WERI-Rb-1 (cell line): ENCODE measurements around the gene HS3ST3B1.

Source experiments
- DNase-seq: peaks from one replicate; pipeline ENCODE4 v3.0.0-alpha.2; 2020
- H3K27ac ChIP-seq: fragments of 250-450 bp; sonication (Bioruptor Pico); 2 replicates; pipeline ENCODE4 v1.5.1; 2020; ENCODE audit warnings: mild to moderate bottlenecking, moderate library complexity
- H3K27me3 ChIP-seq: fragments of 250-450 bp; sonication (Bioruptor Pico); 2 replicates; pipeline ENCODE4 v1.5.1; 2021; ENCODE audit warnings: mild to moderate bottlenecking, low read depth, moderate library complexity; ENCODE audit not compliant: insufficient read depth, severe bottlenecking
- H3K36me3 ChIP-seq: fragments of 250-450 bp; sonication (Bioruptor Pico); 2 replicates; pipeline ENCODE4 v1.5.1; 2020; ENCODE audit warnings: mild to moderate bottlenecking, moderate library complexity
- H3K4me3 ChIP-seq: 2 replicates; pipeline ENCODE4 v1.5.1; 2011; ENCODE audit warnings: low read depth, mild to moderate bottlenecking, control low read depth, low read length
- H3K9me3 ChIP-seq: fragments of 250-450 bp; sonication (Bioruptor Pico); 2 replicates; pipeline ENCODE4 v1.5.1; 2021; ENCODE audit warnings: mild to moderate bottlenecking, moderate library complexity; ENCODE audit not compliant: severe bottlenecking
- TF ChIP-seq, protein P1 (sequence below): IDR thresholded peaks from 2 replicates; pipeline ENCODE4 v1.5.1; 2011; ENCODE audit warnings: low read depth, mild to moderate bottlenecking, control low read depth, inconsistent platforms, low read length

The HS3ST3B1 gene

DNA sequence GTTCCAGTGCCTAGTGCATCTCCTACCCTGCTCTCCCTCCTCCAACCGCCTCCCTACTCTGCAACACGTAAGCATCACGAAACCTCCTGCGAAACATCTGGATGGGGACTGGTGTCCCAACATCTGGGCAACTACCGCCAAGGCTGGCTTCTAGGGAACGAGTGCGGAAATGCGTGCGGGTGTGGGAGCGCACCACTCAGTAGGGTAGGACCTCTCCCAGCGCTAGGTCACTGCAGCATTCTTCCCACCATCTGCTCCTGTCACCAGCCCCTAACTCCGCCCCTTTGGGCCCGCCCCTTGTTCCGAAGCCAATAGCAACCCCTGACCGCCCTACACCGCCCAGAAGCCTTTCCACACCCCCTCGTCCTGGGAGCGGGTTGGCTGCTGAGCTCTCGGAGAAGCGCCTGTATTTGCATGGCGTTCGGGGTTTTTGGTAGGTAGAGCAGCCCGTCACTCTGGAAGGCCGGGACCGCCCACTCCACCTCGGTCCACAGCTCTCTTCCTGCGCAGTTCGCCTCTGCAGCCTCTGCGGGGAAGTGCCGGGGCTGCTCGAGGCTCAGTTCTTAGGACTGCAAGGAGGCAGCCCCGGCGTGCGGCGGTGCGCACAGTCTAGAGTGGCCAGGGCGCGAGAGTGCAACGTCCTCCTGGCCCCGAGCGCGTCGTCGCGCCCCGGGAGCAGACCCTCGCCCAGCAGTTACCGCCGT, at the start of gene HS3ST3B1:
Gene HS3ST3B1 (plus strand): TSS at position 507 of the 704 bp plus-strand sequence. CDS start 438 bp downstream, outside the sequence.
- Histone ChIP-seq H3K4me3 (peak within 1 kb of the TSS; percentile 100), H3K27ac (peak within 1 kb of the TSS; percentile 94), H3K36me3 (peaks cover 30% of the 10 kb centered on the region), H3K27me3 (no peaks in the 10 kb centered on the region), H3K9me3 (no peaks in the 10 kb centered on the region)
- TF ChIP-seq, protein P1, sequence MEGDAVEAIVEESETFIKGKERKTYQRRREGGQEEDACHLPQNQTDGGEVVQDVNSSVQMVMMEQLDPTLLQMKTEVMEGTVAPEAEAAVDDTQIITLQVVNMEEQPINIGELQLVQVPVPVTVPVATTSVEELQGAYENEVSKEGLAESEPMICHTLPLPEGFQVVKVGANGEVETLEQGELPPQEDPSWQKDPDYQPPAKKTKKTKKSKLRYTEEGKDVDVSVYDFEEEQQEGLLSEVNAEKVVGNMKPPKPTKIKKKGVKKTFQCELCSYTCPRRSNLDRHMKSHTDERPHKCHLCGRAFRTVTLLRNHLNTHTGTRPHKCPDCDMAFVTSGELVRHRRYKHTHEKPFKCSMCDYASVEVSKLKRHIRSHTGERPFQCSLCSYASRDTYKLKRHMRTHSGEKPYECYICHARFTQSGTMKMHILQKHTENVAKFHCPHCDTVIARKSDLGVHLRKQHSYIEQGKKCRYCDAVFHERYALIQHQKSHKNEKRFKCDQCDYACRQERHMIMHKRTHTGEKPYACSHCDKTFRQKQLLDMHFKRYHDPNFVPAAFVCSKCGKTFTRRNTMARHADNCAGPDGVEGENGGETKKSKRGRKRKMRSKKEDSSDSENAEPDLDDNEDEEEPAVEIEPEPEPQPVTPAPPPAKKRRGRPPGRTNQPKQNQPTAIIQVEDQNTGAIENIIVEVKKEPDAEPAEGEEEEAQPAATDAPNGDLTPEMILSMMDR: no peak
- peak; percentile 100 for DNase-seq

DNA sequence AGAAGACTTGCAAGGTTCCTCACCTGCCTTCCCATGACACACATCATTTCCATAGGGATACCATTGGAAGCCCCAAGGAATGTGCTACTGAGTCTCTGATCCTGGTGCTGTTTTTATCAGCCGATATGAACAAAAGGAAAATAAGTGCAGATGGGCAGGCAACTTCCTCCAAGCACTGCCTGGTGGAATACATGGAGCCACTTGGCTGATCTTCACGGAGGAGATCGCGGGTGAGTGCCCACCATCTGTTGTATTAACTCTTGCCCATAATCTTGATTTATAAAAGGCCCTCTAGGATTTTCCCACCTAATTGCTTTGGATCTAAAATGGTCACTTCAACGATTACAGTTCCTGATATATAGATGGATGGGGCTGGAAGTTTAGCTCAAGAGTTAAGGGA, 39.5 kb upstream of the HS3ST3B1 start:
- peaks cover 2% of the 10 kb centered on the region for H3K9me3 ChIP-seq
- no peak overlapping the region for H3K4me3 ChIP-seq
- TF ChIP-seq, protein P1: no peak
- H3K36me3 ChIP-seq: no peaks in the 10 kb centered on the region
- H3K27ac ChIP-seq: peak overlapping the region; percentile 68
- H3K27me3 ChIP-seq: no peaks in the 10 kb centered on the region
- peak; percentile 69 for DNase-seq

DNA sequence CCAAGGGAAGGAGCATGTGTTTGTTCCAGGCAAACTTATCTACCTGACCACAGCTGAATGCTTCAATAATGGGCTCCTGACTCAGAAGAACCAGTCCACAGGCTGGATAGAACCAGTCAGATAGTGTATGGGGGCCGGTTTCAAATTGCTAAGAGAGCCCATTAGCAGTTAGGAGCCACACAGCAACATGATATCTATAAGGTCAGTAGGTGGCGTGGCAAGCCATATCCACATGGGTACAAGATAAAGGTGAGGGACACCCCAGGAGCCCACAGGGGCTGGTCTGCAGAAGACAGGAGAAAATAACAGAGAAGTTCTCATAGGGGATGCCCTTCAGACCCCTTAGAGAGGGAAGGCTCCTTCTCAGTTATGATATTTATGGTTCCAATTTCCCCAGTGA, 32.6 kb upstream of the HS3ST3B1 start:
- Histone ChIP-seq H3K27ac (peak overlapping the region; percentile 19; the same call in 1 of the 2 replicates), H3K4me3 (no peak overlapping the region), H3K36me3 (no peaks in the 10 kb centered on the region), H3K27me3 (no peaks in the 10 kb centered on the region), H3K9me3 (no peaks in the 10 kb centered on the region)
- DNase-seq: peak; percentile 43
- TF ChIP-seq, protein P1: 0 out of 2 replicates have a peak, but pooled peaks have one; percentile 11

DNA sequence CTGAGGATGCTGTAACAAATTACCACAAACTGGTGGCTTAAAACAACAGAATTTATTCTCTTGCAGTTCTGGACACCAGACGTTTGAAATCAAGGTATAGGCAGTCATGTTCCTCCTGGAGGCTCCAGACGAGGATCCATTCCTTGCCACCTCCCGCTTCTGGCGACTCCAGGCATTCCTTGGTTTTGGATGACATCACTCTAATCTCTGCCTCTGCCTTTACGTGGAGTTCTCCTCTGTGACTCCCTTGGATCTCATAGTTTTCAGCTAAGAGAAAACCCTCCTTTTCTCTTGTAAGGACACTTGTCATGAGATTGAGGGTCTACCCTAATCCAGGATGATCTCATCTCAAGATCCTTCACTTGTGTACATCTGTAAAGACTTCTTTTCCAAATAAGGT, 31.4 kb upstream of the HS3ST3B1 start:
- no peak for DNase-seq
- TF ChIP-seq, protein P1: no peak
- Histone ChIP-seq H3K9me3 (no peaks in the 10 kb centered on the region), H3K36me3 (no peaks in the 10 kb centered on the region), H3K27ac (peak overlapping the region; percentile 55), H3K4me3 (no peak overlapping the region), H3K27me3 (no peaks in the 10 kb centered on the region)

DNA sequence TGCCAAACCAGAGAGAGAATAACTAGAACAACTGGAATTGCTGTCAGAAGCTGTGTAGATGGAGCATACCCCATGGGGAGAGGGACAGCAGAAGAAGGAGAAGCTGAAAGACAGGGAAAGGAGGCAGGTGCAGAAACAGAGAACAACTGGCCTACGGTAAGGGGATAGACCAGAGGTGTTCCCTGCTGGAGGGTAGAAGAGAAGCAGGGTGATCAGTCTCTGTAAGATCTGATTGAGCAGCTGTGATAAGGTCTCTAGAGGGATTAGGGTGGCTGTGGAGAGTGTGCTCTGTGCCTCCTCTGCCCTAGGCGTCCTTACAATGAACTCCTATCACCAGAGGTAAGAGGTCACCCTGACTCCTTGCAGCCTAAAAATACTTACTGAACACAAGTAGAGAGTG, 30.4 kb upstream of the HS3ST3B1 start:
- TF ChIP-seq, protein P1: no peak
- Histone ChIP-seq H3K27ac (no peak overlapping the region), H3K36me3 (no peaks in the 10 kb centered on the region), H3K9me3 (no peaks in the 10 kb centered on the region), H3K27me3 (no peaks in the 10 kb centered on the region), H3K4me3 (no peak overlapping the region)
- DNase-seq: no peak
